ENCODE measurements around the gene CRPPA.

DNA sequence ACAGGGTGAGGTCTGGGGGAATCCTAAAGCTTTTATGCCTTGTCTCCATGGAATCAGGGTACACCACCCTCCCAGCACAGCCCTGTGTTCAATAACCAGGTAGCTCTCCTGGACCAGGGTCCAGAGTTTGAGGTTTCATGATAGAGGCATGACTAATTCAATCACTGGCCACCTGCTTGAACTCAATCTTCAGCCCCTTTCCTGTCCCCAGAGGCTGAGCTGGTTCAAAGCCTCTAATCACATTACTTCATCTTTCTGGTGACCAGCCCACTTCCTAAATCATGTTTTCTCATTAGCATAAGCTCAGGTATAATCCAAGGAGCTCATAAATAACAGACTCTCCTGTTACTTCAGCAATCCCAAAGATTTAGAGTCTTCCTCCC is 20.5 kb downstream of the CRPPA start:
- TF ChIP-seq, protein P1, sequence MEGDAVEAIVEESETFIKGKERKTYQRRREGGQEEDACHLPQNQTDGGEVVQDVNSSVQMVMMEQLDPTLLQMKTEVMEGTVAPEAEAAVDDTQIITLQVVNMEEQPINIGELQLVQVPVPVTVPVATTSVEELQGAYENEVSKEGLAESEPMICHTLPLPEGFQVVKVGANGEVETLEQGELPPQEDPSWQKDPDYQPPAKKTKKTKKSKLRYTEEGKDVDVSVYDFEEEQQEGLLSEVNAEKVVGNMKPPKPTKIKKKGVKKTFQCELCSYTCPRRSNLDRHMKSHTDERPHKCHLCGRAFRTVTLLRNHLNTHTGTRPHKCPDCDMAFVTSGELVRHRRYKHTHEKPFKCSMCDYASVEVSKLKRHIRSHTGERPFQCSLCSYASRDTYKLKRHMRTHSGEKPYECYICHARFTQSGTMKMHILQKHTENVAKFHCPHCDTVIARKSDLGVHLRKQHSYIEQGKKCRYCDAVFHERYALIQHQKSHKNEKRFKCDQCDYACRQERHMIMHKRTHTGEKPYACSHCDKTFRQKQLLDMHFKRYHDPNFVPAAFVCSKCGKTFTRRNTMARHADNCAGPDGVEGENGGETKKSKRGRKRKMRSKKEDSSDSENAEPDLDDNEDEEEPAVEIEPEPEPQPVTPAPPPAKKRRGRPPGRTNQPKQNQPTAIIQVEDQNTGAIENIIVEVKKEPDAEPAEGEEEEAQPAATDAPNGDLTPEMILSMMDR (IDR thresholded peaks at IDR 0.05): no peak
- no peak for TF ChIP-seq EZH2phosphoT487 (IDR thresholded peaks at IDR 0.05)
